ENCODE measurements around the gene GOSR1. TPM values are rescaled to one million over a fixed set of nuclear protein-coding genes. Genes with fewer than 3 reads are reported as not detected.
"Not testable (repeated sequence)": the region's sequence is repeated elsewhere in the genome, so short reads cannot be mapped to it uniquely, and the experiment has no call there.

Gene GOSR1
- total RNA-seq, 1 experiment from 2014 or later: 32.5 TPM

- not testable (repeated sequence) for DNase-seq (ENCODE audit: low read depth)
These were observed 84.6 kb downstream of the GOSR1 start for GRCh38 chr17:30561766-30562165.

DNA sequence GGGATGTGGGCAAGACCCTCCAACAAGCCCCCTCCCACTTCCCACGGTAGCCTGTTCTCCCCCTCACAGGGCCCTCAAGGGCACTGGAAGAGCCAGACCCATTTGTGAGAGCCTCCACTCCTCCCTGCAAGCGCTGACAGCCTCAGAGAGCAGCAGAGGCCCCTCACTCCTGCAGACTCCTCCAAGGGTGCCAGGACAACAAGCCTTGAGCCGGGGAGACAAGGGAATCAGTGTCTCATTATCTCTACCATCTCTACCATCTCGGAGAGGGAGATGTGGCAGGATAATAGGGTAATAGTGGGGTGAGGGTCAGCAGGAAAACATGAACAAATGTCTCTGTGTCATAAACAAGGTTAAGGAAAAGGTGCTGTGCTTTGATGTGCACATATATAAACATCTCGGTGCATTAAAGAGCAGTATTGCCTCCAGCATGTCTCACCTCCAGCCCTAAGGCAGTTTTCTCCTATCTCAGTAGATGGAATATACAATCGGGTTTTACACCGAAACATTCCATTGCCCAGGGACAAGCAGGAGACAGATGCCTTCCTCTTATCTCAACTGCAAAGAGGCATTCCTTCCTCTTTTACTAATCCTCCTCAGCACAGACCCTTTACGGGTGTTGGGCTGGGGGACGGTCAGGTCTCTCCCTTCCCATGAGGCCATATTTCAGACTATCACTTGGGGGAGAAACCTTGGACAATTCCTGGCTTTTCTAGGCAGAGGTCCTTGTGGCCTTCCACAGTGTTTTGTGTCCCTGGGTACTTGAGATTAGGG is 86.1 kb downstream of the GOSR1 start:
- DNase-seq (ENCODE audit: low read depth): not testable (repeated sequence)

DNA sequence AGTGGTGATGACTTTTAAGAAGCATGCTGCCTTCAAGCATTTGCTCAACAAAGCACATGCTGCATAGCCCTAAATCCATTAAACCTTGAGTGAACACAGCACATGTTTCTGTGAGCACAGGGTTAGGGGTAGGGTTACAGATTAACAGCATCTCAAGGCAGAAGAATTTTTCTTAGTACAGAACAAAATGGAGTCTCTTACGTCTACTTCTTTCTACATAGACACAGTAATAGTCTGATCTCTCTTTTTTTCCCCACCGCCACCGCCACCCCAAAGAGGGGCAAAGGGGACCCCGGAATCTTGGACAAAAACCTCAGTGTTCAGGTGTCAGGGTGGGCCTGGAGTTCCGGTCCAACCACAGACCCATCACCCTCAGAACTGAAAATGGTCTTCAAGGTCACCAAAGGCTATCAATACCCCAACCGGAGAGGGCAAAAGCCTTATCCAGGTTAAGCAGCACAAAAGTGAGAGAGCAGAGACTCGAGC is 86.7 kb downstream of the GOSR1 start:
- not testable (repeated sequence) for DNase-seq (ENCODE audit: low read depth)

- DNase-seq (ENCODE audit: low read depth): not testable (repeated sequence)
These were observed 87.3 kb downstream of the GOSR1 start for GRCh38 chr17:30564422-30565072.

GRCh38 chr17:30565073-30565935 is 88.1 kb downstream of the GOSR1 start:
- no peak for DNase-seq (ENCODE audit: low read depth)

DNA sequence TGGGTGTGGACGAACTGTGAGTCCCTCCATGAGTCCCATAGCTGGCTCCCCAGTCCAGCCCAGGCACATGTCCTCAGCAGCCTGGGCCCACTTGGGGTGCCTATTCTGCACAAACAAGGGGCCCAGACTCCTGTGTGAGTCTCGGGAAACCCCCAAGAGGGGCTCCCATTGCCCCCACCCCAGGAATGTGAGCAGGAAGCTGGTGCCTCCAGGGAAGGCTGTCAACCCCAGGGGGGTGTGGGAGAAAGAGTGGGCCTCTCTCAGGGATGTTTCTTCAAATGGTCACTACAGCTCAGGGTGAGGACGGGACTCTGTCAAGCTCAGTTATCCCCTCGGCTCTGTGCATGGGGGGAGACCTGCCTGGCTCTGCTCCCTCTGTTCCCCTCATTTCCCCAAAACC is 88.9 kb downstream of the GOSR1 start:
- DNase-seq (ENCODE audit: low read depth): not testable (repeated sequence)

GRCh38 chr17:30566516-30567225 is 89.5 kb downstream of the GOSR1 start:
- DNase-seq (ENCODE audit: low read depth): peak; percentile 30

GRCh38 chr17:30567231-30568116 is 90.3 kb downstream of the GOSR1 start:
- no peak for DNase-seq (ENCODE audit: low read depth)

DNA sequence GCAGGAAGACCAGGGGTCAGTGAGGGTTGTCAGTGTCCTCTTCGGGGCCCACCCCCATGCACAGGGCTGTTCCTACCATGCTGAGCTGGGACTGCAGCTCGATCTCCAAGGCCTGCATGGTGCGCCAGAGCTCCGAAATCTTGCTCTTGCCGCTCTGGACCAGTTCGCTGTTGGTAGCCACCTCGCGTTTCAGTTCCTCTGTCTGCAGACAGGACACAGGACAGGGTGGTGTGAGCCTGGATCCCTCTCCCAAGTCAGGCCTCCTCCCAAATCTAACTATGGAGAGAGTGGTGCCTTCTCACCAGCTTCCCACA is 90.9 kb downstream of the GOSR1 start:
- DNase-seq (ENCODE audit: low read depth): no peak

DNA sequence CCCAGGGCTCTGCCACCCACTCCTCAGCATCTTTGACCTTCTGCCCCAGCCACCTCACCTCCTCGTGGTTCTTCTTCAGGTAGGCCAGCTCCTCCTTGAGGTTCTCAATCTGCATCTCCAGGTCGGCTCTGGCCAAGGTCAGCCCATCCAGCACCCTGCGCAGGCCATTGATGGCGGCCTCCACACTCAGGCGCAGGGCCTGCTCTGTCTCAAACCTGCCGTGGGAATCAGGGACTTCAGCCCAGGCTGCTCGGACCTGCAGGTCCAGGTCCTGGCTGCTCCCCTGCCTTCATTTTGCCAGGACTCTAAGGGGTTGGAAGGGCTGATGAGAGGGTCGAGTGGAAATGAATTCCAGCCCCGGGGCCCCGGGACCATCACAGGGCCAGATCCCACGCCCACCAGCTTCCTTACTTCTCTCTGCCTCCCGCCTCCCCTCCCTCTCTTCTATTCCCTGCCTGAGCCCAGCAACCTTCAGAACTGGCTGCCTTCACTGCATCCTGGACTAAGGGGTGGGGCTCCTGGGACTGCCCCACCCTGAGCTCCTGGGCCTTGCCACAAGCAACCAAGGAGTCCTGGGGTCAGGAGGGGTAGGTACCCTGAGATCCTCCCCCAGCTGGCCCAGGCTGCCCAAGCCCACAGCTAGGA is 92.4 kb downstream of the GOSR1 start:
- not testable (repeated sequence) for DNase-seq (ENCODE audit: low read depth)

DNA sequence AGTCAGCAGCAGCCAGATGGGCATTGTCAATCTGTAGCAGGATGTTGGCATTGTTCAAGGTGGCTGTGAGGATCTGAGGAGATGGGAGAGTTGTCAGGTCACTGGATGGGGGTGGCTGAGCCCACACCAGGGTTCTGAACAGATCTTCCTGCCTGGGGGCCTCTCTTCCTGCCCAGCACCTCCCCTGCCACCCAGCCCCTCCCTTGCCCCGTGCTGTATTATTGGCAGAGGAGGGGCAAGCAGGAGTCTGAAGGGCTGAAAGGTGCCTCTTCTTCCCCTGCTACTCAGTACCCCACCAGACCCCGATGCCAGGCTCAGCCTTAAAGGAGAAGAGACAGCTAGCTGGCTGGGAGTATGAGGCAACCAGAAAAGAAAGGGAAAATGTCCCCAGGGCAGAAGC is 93.0 kb downstream of the GOSR1 start:
- DNase-seq (ENCODE audit: low read depth): no peak

DNA sequence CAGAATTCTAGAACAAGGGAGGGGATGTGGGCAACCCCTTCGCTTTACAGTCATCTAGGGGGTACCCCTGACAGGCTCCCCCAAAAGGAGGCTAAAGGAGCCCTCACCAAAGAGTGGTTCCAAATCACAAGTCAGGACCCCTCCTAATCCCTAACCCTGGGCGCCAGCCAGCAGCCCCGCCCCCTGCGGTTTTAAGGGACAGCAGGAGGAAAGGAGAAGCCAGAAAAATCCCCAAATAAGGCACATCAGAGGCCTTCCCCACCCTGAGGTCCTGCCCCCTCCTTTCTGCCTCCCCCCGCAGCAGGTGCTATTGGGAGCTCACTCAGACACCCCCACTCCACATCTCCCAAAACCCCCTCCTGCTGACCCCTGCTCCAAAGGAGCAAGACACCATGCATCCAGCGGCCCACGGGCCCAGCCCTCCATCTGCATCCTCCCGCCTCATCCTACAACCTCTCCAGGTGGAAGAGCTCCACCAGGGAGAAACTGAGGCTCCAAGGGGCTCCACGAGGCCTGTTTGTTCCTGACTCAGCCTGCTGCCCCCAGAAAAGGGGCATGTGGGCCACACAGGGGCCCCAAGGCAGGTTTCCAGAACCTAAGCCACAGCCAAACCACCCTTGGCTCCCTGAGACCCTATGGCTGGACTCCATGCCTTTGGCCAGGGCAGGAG is 93.5 kb downstream of the GOSR1 start:
- no peak for DNase-seq (ENCODE audit: low read depth)

GRCh38 chr17:30571404-30571803 is 94.2 kb downstream of the GOSR1 start:
- not testable (repeated sequence) for DNase-seq (ENCODE audit: low read depth)

GRCh38 chr17:30571921-30572320 is 94.7 kb downstream of the GOSR1 start:
- no peak for DNase-seq (ENCODE audit: low read depth)

- not testable (repeated sequence) for DNase-seq (ENCODE audit: low read depth)
These were observed 95.7 kb downstream of the GOSR1 start for GRCh38 chr17:30572651-30573554.

DNA sequence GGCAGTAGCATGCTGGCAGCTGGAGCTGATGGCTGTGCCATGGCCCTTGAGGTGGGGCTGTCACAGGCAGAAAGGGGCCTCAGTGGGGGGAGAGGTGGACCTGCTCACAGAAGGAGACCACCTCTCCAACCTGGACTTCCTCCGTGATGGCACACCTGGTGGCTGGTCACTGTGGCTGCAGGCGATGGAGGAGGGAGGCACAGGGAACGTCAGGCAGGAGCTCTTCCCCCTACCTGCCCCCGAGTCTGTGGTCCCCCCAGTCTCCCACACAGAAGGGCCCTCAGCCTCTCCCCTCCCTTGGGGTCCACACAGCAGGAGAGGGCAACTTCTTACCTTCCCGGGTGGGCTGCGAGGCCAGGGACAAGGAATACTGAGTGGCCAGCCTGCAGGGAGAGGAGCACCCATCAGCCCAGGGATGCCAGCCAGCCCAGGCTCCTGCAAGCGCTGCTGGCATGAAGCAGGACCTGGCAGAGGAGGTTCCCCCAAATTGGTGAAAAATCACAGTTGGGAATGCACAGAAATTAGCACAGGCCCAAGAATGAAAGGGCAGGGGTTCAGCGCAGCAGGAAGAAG is 96.5 kb downstream of the GOSR1 start:
- DNase-seq (ENCODE audit: low read depth): no peak

- DNase-seq (ENCODE audit: low read depth): not testable (repeated sequence)
These were observed 97.1 kb downstream of the GOSR1 start for GRCh38 chr17:30574309-30574708.

GRCh38 chr17:30574806-30575205 is 97.6 kb downstream of the GOSR1 start:
- DNase-seq (ENCODE audit: low read depth): not testable (repeated sequence)

Measured in Daoy (cell line).